Breast epithelium (tissue), 4 donors: ENCODE data around the gene GNAT2. TPM values are rescaled to one million over a fixed set of nuclear protein-coding genes. Genes with fewer than 3 reads are reported as not detected.

Source experiments
- DNase-seq, 2 donors: peaks; one replicate each; pipeline ENCODE4 v3.0.0-alpha.2; 2019; ENCODE audit warnings: low spot score in 2 of 2
- H3K27ac ChIP-seq, 2 donors: fragments of 200-600 bp; sonication (generic) in 1 of 2; one replicate each; pipeline ENCODE4 v1.5.1; 2016 to 2019; ENCODE audit warnings: mild to moderate bottlenecking in 1 of 2
- H3K27me3 ChIP-seq, 2 donors: fragments of 200-600 bp; sonication (generic) in 1 of 2; one replicate each; pipeline versions ENCODE4 v1.5.1 to v1.6.0; 2017 to 2019; ENCODE audit warnings: control low read depth in 1 of 2, mild to moderate bottlenecking in 1 of 2
- H3K36me3 ChIP-seq: fragments of 200-600 bp; one replicate; pipeline ENCODE4 v1.5.1; 2019
- H3K4me1 ChIP-seq, 2 donors: fragments of 200-600 bp; sonication (generic); one replicate each; pipeline ENCODE4 v1.5.1; 2016 to 2019; ENCODE audit warnings: control low read depth in 1 of 2
- H3K4me3 ChIP-seq, 3 donors: fragments of 200-600 bp; sonication (generic); 1 replicate in 2 of 3; 2 replicates in 1 of 3; pipeline ENCODE4 v1.5.1; 2016 to 2019; ENCODE audit warnings: mild to moderate bottlenecking in 3 of 3, moderate library complexity in 2 of 3
- H3K9me3 ChIP-seq, 2 donors: fragments of 200-600 bp; sonication (generic) in 1 of 2; one replicate each; pipeline ENCODE4 v1.5.1; 2016 to 2019; ENCODE audit warnings: control low read depth in 1 of 2
- CTCF ChIP-seq, 3 donors: fragments of 450-650 bp; IDR thresholded peaks; one replicate each; pipeline ENCODE4 v1.5.1; 2016 to 2017; ENCODE audit warnings: antibody characterized with exemption in 3 of 3, mild to moderate bottlenecking in 3 of 3, moderate library complexity in 3 of 3
- POLR2A ChIP-seq: fragments of 450-650 bp; IDR thresholded peaks from one replicate; pipeline ENCODE4 v1.6.1; 2016; ENCODE audit warnings: antibody characterized with exemption, mild to moderate bottlenecking, moderate library complexity
- POLR2AphosphoS5 ChIP-seq, 3 donors: sonication (generic); formaldehyde crosslinking; IDR thresholded peaks; one replicate each; pipeline ENCODE4 v1.6.1; 2017; ENCODE audit warnings: antibody characterized with exemption in 3 of 3
- intact Hi-C: fragments of 100-400 bp; cut with DNase I; formaldehyde crosslinking; loops from one replicate; pipeline ENCODE4 v1.15.1; 2023; ENCODE audit warnings: low total_unique reads
- total RNA-seq, 3 donors: library from RNA; depleted of rRNA; stranded (reverse); fragments of >200 nt; gene quantifications; one replicate each; pipeline ENCODE4 v1.1.0, GENCODE V29; 2016

Gene GNAT2
- total RNA-seq, 3 donors from 2014 or later = not detected

GRCh38 chr1:109620841-109621286 is 1.4 kb upstream of the GNAT2 start:
- peak; percentile 81 for DNase-seq
- Histone ChIP-seq H3K4me1 (peaks cover 0 to 15% of the 10 kb centered on the region in 2 donors), H3K9me3 (no peaks in the 10 kb centered on the region), H3K36me3 (no peaks in the 10 kb centered on the region), H3K27ac (peak overlapping the region; percentile 85 to 89), H3K27me3 (no peaks in the 10 kb centered on the region), H3K4me3 (peak overlapping the region; percentile 70 to 79 (median 76))
- intact Hi-C loops = no loop called here
- TF ChIP-seq CTCF (IDR thresholded peaks at IDR 0.05) = no peak
- TF ChIP-seq POLR2AphosphoS5 (IDR thresholded peaks at IDR 0.05) = peak in 1 of 3 donors; percentile 19

GRCh38 chr1:109620401-109620791 is 980 bp upstream of the GNAT2 start:
- H3K27me3 ChIP-seq = no peaks in the 10 kb centered on the region
- H3K9me3 ChIP-seq = no peaks in the 10 kb centered on the region
- no peak for DNase-seq
- H3K4me3 ChIP-seq = peak overlapping the region; percentile 70 to 79 (median 76)
- peaks cover 0 to 15% of the 10 kb centered on the region in 2 donors for H3K4me1 ChIP-seq
- peak overlapping the region; percentile 85 to 89 for H3K27ac ChIP-seq
- no peaks in the 10 kb centered on the region for H3K36me3 ChIP-seq
- no peak for TF ChIP-seq CTCF (IDR thresholded peaks at IDR 0.05)
- TF ChIP-seq POLR2A = no peak
- no peak for TF ChIP-seq POLR2AphosphoS5 (IDR thresholded peaks at IDR 0.05)
- intact Hi-C loops = no loop called here

- no peaks in the 10 kb centered on the region for H3K9me3 ChIP-seq
- no peak for TF ChIP-seq POLR2AphosphoS5 (IDR thresholded peaks at IDR 0.05)
- peaks cover 0 to 15% of the 10 kb centered on the region in 2 donors for H3K4me1 ChIP-seq
- DNase-seq = no peak
- peak overlapping the region; percentile 70 to 79 (median 76) for H3K4me3 ChIP-seq
- no peaks in the 10 kb centered on the region for H3K27me3 ChIP-seq
- intact Hi-C loops = no loop called here
- peak overlapping the region; percentile 85 to 89 for H3K27ac ChIP-seq
- H3K36me3 ChIP-seq = no peaks in the 10 kb centered on the region
These were observed 498 bp downstream of the GNAT2 start for GRCh38 chr1:109618661-109619575.

GRCh38 chr1:109617291-109617801 is 2.1 kb downstream of the GNAT2 start:
- intact Hi-C loops = no loop called here
- H3K4me1 ChIP-seq = peaks cover 0 to 15% of the 10 kb centered on the region in 2 donors
- H3K27ac ChIP-seq = peak overlapping the region in 1 of 2 donors; percentile 39
- H3K4me3 ChIP-seq = no peak overlapping the region
- TF ChIP-seq POLR2A (no peak), POLR2AphosphoS5 (IDR thresholded peaks at IDR 0.05) (no peak), CTCF (IDR thresholded peaks at IDR 0.05) (no peak)
- H3K36me3 ChIP-seq = no peaks in the 10 kb centered on the region
- no peaks in the 10 kb centered on the region for H3K27me3 ChIP-seq
- DNase-seq = no peak
- no peaks in the 10 kb centered on the region for H3K9me3 ChIP-seq

- H3K27me3 ChIP-seq = no peaks in the 10 kb centered on the region
- TF ChIP-seq CTCF (IDR thresholded peaks at IDR 0.05) (no peak), POLR2A (no peak), POLR2AphosphoS5 (IDR thresholded peaks at IDR 0.05) (no peak)
- H3K4me1 ChIP-seq = peaks cover 0 to 10% of the 10 kb centered on the region in 2 donors
- no peak overlapping the region for H3K27ac ChIP-seq
- DNase-seq = no peak
- intact Hi-C loops = no loop called here
- no peaks in the 10 kb centered on the region for H3K36me3 ChIP-seq
- H3K4me3 ChIP-seq = no peak overlapping the region
- H3K9me3 ChIP-seq = no peaks in the 10 kb centered on the region
These were observed 3.0 kb downstream of the GNAT2 start for GRCh38 chr1:109616391-109616790.
